ENCODE results near the gene FASLG.

GRCh38 chr1:172708452-172708851 lies 49.5 kb downstream of the FASLG start:
- TF ChIP-seq, protein P1, sequence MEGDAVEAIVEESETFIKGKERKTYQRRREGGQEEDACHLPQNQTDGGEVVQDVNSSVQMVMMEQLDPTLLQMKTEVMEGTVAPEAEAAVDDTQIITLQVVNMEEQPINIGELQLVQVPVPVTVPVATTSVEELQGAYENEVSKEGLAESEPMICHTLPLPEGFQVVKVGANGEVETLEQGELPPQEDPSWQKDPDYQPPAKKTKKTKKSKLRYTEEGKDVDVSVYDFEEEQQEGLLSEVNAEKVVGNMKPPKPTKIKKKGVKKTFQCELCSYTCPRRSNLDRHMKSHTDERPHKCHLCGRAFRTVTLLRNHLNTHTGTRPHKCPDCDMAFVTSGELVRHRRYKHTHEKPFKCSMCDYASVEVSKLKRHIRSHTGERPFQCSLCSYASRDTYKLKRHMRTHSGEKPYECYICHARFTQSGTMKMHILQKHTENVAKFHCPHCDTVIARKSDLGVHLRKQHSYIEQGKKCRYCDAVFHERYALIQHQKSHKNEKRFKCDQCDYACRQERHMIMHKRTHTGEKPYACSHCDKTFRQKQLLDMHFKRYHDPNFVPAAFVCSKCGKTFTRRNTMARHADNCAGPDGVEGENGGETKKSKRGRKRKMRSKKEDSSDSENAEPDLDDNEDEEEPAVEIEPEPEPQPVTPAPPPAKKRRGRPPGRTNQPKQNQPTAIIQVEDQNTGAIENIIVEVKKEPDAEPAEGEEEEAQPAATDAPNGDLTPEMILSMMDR (conservative IDR thresholded peaks at IDR 0.05): no peak
- no peak for TF ChIP-seq ZFX (IDR thresholded peaks at IDR 0.05)
